C4-2B (cell line): ENCODE data around the gene SLC13A1.

Source experiments
- CTCF ChIP-seq: fragments of 450-650 bp; conservative IDR thresholded peaks from 2 replicates; pipeline ENCODE4 v1.5.1; 2017; ENCODE audit warnings: mild to moderate bottlenecking
- ZFX ChIP-seq: fragments of 450-650 bp; IDR thresholded peaks from 2 replicates; pipeline ENCODE4 v1.6.1; 2017

GRCh38 chr7:123198111-123198510 lies 1.7 kb downstream of the SLC13A1 start:
- TF ChIP-seq CTCF (no peak), ZFX (no peak)
